ENCODE data around the gene TTLL7.

DNA sequence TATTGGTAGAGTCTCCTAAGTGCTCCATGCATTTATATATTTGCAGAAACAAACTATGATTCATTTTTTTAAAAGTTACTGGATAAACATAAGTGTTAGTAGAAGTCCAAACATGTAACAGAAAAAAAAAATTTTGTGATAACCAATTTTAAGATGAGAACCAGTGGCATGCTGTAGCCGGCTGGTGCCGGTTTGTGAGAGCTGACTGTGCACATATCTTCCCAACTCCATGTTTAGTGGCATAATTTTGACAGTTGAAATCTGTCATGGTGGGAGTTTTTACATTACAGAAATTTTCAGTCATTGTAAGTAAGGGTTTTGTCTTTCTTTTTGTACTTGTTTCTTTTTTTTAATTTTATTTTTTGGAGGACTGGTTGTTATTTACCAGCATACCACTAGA is 141.2 kb downstream of the TTLL7 start:
- TF ChIP-seq POLR2A (IDR thresholded peaks at IDR 0.05): no peak
- TF ChIP-seq CTCF (IDR thresholded peaks at IDR 0.05): no peak
